SH-SY5Y (cell line): ENCODE measurements around the gene INO80E.

ENCODE experiments used
- GATA2 ChIP-seq: IDR thresholded peaks from 2 replicates; pipeline ENCODE4 v1.6.1; 2011; ENCODE audit warnings: mild to moderate bottlenecking, low read depth, low read length
- GATA3 ChIP-seq: IDR thresholded peaks from 2 replicates; pipeline ENCODE4 v1.6.1; 2011; ENCODE audit warnings: low read depth, mild to moderate bottlenecking, low read length, moderate library complexity

The INO80E gene

GRCh38 chr16:30052671-30053372, 56.8 kb downstream of the INO80E start:
- TF ChIP-seq GATA3 (no peak), GATA2 (no peak)

- TF ChIP-seq GATA2 (no peak), GATA3 (no peak)
These were observed 57.5 kb downstream of the INO80E start for GRCh38 chr16:30053376-30054015.

GRCh38 chr16:30054451-30054850, 58.4 kb downstream of the INO80E start:
- TF ChIP-seq GATA3 (no peak), GATA2 (no peak)

GRCh38 chr16:30054959-30055553, 59.0 kb downstream of the INO80E start:
- no peak for TF ChIP-seq GATA3
- TF ChIP-seq GATA2, result no peak
